Muscle layer of duodenum (tissue), 2 donors: ENCODE results near the gene SASH3.

Experiments used
- H3K27ac ChIP-seq: one replicate; pipeline ENCODE4 v1.7.0; 2013; ENCODE audit warnings: mild to moderate bottlenecking, low read length
- H3K27me3 ChIP-seq: one replicate; pipeline ENCODE4 v1.7.0; 2013; ENCODE audit warnings: low read depth, mild to moderate bottlenecking, control low read depth, low read length
- H3K36me3 ChIP-seq, 2 donors: one replicate each; pipeline ENCODE4 v1.7.0; 2013; ENCODE audit warnings: low read length in 2 of 2, control low read depth in 1 of 2, mild to moderate bottlenecking in 1 of 2; ENCODE audit not compliant: insufficient read depth in 2 of 2, control insufficient read depth in 1 of 2
- H3K4me1 ChIP-seq, 2 donors: one replicate each; pipeline ENCODE4 v1.7.0; 2013; ENCODE audit warnings: low read length in 2 of 2, mild to moderate bottlenecking in 2 of 2, control low read depth in 1 of 2, moderate library complexity in 1 of 2; ENCODE audit not compliant: insufficient read depth in 2 of 2, control insufficient read depth in 1 of 2
- H3K4me3 ChIP-seq, 2 donors: one replicate each; pipeline ENCODE4 v1.7.0; 2013; ENCODE audit warnings: low read length in 2 of 2, low read depth in 1 of 2, mild to moderate bottlenecking in 1 of 2
- H3K9me3 ChIP-seq, 2 donors: one replicate each; pipeline ENCODE4 v1.7.0; 2013; ENCODE audit warnings: low read length in 2 of 2, control low read depth in 1 of 2, mild to moderate bottlenecking in 1 of 2; ENCODE audit not compliant: control insufficient read depth in 1 of 2
- donor health status: healthy.

The SASH3 gene

GRCh38 chrX:129787336-129788055 lies 7.7 kb downstream of the SASH3 start:
- Histone ChIP-seq H3K9me3 (no peaks in the 10 kb centered on the region), H3K4me3 (no peak overlapping the region), H3K4me1 (no peaks in the 10 kb centered on the region), H3K36me3 (no peaks in the 10 kb centered on the region), H3K27ac (no peak overlapping the region), H3K27me3 (no peaks in the 10 kb centered on the region)

- no peaks in the 10 kb centered on the region for H3K27me3 ChIP-seq
- H3K36me3 ChIP-seq: no peaks in the 10 kb centered on the region
Measured at GRCh38 chrX:129788527-129788926, 8.8 kb downstream of the SASH3 start.

GRCh38 chrX:129790146-129790545 lies 10.4 kb downstream of the SASH3 start:
- Histone ChIP-seq H3K27ac (no peak overlapping the region), H3K4me3 (no peak overlapping the region), H3K27me3 (no peaks in the 10 kb centered on the region), H3K9me3 (no peaks in the 10 kb centered on the region), H3K4me1 (no peaks in the 10 kb centered on the region), H3K36me3 (no peaks in the 10 kb centered on the region)

More at GRCh38 chrX:129788527-129788926, 8.8 kb downstream of the SASH3 start:
- Histone ChIP-seq H3K4me1 (no peaks in the 10 kb centered on the region), H3K9me3 (no peaks in the 10 kb centered on the region), H3K4me3 (no peak overlapping the region), H3K27ac (no peak overlapping the region)

- Histone ChIP-seq H3K4me3 (no peak overlapping the region), H3K4me1 (no peaks in the 10 kb centered on the region), H3K36me3 (no peaks in the 10 kb centered on the region), H3K27me3 (no peaks in the 10 kb centered on the region), H3K9me3 (no peaks in the 10 kb centered on the region), H3K27ac (no peak overlapping the region)
Measured at GRCh38 chrX:129790808-129791207, 11.1 kb downstream of the SASH3 start.

- Histone ChIP-seq H3K27me3 (no peaks in the 10 kb centered on the region), H3K36me3 (no peaks in the 10 kb centered on the region), H3K27ac (no peak overlapping the region), H3K4me3 (no peak overlapping the region), H3K9me3 (no peaks in the 10 kb centered on the region), H3K4me1 (no peaks in the 10 kb centered on the region)
Measured at GRCh38 chrX:129791336-129791735, 11.6 kb downstream of the SASH3 start.

- H3K36me3 ChIP-seq: no peaks in the 10 kb centered on the region
- H3K9me3 ChIP-seq: no peaks in the 10 kb centered on the region
- no peaks in the 10 kb centered on the region for H3K4me1 ChIP-seq
- H3K27me3 ChIP-seq: no peaks in the 10 kb centered on the region
- H3K27ac ChIP-seq: no peak overlapping the region
- no peak overlapping the region for H3K4me3 ChIP-seq
Measured at GRCh38 chrX:129791961-129792570, 12.3 kb downstream of the SASH3 start.

- Histone ChIP-seq H3K36me3 (peaks cover 0 to 2% of the 10 kb centered on the region in 2 donors), H3K27ac (no peak overlapping the region), H3K9me3 (no peaks in the 10 kb centered on the region), H3K4me3 (no peak overlapping the region), H3K4me1 (no peaks in the 10 kb centered on the region), H3K27me3 (no peaks in the 10 kb centered on the region)
Measured at GRCh38 chrX:129792586-129793291, 13.0 kb downstream of the SASH3 start.

GRCh38 chrX:129793604-129794191 lies 13.9 kb downstream of the SASH3 start:
- Histone ChIP-seq H3K4me3 (no peak overlapping the region), H3K9me3 (no peaks in the 10 kb centered on the region), H3K27me3 (no peaks in the 10 kb centered on the region), H3K4me1 (no peaks in the 10 kb centered on the region), H3K27ac (no peak overlapping the region), H3K36me3 (peaks cover 0 to 6% of the 10 kb centered on the region in 2 donors)

- Histone ChIP-seq H3K27me3 (no peaks in the 10 kb centered on the region), H3K36me3 (peaks cover 0 to 6% of the 10 kb centered on the region in 2 donors), H3K9me3 (no peaks in the 10 kb centered on the region), H3K27ac (no peak overlapping the region), H3K4me1 (no peaks in the 10 kb centered on the region), H3K4me3 (no peak overlapping the region)
Measured at GRCh38 chrX:129795584-129795983, 15.8 kb downstream of the SASH3 start.

- Histone ChIP-seq H3K4me1 (no peaks in the 10 kb centered on the region), H3K9me3 (no peaks in the 10 kb centered on the region), H3K27me3 (no peaks in the 10 kb centered on the region), H3K27ac (no peak overlapping the region), H3K36me3 (peaks cover 0 to 6% of the 10 kb centered on the region in 2 donors), H3K4me3 (no peak overlapping the region)
Measured at GRCh38 chrX:129797251-129797906, 17.6 kb downstream of the SASH3 start.

GRCh38 chrX:129798456-129798855 lies 18.7 kb downstream of the SASH3 start:
- Histone ChIP-seq H3K4me3 (no peak overlapping the region), H3K27ac (no peak overlapping the region), H3K27me3 (no peaks in the 10 kb centered on the region), H3K36me3 (peaks cover 0 to 6% of the 10 kb centered on the region in 2 donors), H3K4me1 (no peaks in the 10 kb centered on the region), H3K9me3 (no peaks in the 10 kb centered on the region)
